K562 (cell line): ENCODE results near the gene PHKA1.

Source experiments
- TF ChIP-seq, protein P1 (sequence below), 3 experiments: IDR thresholded peaks in 2 of 3; conservative IDR thresholded peaks in 1 of 3; 2 replicates each; pipeline ENCODE4 v1.5.1; 2011 to 2012; ENCODE audit warnings: low read length in 3 of 3, mild to moderate bottlenecking in 3 of 3, control low read depth in 2 of 3, improper control_type of control experiment in 1 of 3, inconsistent platforms in 1 of 3, low read depth in 1 of 3, mixed read lengths in 1 of 3, moderate library complexity in 1 of 3; ENCODE audit not compliant: insufficient read depth in 2 of 3
- TF ChIP-seq, protein P2 (sequence below), 2 experiments: fragments of 450-650 bp; formaldehyde crosslinking in 1 of 2; IDR thresholded peaks; 2 replicates each; pipeline versions ENCODE4 v1.4.0 to v1.6.1; 2014 to 2020; ENCODE audit warnings: mild to moderate bottlenecking in 2 of 2, borderline replicate concordance in 1 of 2, low read depth in 1 of 2

DNA sequence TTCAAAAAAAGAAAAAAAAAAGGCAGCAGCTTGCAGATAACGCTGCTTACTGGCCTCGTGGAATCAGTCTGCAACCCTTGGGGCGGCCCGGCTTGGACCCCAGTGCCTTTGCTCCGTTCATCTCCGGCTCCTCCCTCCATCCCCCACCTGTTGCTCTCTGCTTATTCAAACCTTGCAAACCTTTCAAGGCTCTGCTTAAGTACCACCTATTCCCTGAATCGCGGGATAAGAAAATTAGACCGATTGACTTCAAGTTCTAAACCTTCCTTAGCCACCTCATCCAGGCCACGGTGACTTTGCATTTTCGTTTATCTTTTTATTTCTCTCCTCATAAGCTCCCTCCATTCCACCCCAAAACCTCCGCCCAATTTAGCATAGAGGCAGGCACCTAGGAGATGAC is 1.4 kb upstream of the PHKA1 start:
- TF ChIP-seq, protein P1, sequence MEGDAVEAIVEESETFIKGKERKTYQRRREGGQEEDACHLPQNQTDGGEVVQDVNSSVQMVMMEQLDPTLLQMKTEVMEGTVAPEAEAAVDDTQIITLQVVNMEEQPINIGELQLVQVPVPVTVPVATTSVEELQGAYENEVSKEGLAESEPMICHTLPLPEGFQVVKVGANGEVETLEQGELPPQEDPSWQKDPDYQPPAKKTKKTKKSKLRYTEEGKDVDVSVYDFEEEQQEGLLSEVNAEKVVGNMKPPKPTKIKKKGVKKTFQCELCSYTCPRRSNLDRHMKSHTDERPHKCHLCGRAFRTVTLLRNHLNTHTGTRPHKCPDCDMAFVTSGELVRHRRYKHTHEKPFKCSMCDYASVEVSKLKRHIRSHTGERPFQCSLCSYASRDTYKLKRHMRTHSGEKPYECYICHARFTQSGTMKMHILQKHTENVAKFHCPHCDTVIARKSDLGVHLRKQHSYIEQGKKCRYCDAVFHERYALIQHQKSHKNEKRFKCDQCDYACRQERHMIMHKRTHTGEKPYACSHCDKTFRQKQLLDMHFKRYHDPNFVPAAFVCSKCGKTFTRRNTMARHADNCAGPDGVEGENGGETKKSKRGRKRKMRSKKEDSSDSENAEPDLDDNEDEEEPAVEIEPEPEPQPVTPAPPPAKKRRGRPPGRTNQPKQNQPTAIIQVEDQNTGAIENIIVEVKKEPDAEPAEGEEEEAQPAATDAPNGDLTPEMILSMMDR (IDR thresholded peaks at IDR 0.05 in 2 of 3, conservative IDR thresholded peaks at IDR 0.05 in 1 of 3; ENCODE audit: insufficient read depth in 2 of 3, low read depth in 1 of 3, low read length in 3 of 3), result no peak
- TF ChIP-seq, protein P2, sequence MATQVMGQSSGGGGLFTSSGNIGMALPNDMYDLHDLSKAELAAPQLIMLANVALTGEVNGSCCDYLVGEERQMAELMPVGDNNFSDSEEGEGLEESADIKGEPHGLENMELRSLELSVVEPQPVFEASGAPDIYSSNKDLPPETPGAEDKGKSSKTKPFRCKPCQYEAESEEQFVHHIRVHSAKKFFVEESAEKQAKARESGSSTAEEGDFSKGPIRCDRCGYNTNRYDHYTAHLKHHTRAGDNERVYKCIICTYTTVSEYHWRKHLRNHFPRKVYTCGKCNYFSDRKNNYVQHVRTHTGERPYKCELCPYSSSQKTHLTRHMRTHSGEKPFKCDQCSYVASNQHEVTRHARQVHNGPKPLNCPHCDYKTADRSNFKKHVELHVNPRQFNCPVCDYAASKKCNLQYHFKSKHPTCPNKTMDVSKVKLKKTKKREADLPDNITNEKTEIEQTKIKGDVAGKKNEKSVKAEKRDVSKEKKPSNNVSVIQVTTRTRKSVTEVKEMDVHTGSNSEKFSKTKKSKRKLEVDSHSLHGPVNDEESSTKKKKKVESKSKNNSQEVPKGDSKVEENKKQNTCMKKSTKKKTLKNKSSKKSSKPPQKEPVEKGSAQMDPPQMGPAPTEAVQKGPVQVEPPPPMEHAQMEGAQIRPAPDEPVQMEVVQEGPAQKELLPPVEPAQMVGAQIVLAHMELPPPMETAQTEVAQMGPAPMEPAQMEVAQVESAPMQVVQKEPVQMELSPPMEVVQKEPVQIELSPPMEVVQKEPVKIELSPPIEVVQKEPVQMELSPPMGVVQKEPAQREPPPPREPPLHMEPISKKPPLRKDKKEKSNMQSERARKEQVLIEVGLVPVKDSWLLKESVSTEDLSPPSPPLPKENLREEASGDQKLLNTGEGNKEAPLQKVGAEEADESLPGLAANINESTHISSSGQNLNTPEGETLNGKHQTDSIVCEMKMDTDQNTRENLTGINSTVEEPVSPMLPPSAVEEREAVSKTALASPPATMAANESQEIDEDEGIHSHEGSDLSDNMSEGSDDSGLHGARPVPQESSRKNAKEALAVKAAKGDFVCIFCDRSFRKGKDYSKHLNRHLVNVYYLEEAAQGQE (IDR thresholded peaks at IDR 0.05; ENCODE audit: borderline replicate concordance), result no peak
- TF ChIP-seq, protein P2 (CRISPR knock-in tag; IDR thresholded peaks at IDR 0.05; ENCODE audit: low read depth), result no peak
